Limb (tissue), 2 donors: ENCODE data around the gene NCF2.

Experiments used
- DNase-seq, 2 donors: peaks; one replicate each; pipeline ENCODE4 v3.0.0-alpha.2; 2016; ENCODE audit errors: extremely low spot score in 2 of 2

NCF2 gene

DNA sequence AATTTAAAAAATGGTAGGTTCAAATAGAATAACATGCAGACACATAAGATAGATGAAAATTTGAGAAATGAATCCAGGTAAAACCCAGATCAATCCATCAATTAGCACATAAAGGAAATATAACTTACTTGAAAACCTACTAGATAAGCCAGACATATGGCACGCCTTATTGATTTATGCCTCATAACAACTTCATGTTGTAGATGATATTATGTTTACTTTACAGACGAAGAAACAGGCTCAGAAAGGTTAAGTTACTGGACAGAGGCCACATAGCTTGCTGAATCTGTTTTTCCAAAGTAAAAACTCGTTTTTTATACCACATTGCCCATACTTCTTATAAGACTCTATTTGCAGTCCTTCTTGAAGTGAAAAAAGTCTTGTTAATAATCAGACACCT lies 22.1 kb upstream of the NCF2 start:
- no peak for DNase-seq

DNA sequence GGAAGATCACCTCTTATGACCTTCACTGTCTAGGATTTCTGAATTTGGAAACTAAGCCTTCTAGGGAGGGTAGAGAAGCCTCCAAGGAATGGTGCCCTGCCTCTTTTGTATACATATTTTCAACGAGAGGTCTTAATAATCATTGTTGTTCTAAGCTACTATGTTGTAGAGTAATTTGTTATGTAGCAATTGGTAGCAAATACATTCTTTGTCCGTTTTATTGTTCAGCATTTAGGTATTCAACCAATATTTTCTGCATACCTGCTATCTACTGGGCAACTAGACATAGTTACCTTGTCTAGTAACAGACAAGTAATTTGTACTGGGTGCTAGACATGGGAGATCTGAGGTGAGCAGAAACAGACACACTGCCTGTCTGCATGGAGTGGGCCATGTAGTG lies 20.8 kb upstream of the NCF2 start:
- DNase-seq = no peak

DNA sequence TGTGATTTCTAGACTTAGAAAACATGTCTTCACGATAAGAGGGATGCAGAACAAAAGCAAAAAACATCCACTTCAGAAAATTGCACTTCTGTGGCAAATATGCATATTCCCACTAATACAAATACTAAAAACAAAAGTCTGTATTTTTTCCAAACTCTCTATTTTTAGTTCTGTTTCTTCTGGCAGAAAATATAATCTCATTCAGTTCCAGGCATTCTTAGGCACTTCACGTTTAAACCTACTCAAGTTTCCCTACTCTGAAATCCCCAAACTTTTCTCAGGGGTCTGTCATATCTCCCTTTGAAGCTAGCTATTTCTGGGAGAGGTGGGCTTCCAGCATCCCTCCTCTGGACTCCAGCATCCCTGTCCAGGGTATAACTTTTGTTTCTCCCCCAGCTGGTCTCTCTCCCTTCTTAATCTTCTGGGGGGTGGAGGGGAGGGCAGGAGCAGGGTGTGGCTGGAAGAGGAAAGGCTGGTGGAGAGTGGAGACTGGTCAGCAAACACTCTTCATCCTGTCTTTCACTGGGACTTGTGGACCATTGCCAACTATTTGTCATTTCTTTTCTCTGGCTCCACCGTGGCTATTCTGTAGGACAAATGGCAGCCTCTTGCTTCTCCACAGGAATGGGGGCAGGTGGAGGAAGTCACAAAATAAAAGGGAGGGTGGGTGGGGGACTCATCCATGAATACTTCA lies 19.6 kb upstream of the NCF2 start:
- no peak for DNase-seq

DNA sequence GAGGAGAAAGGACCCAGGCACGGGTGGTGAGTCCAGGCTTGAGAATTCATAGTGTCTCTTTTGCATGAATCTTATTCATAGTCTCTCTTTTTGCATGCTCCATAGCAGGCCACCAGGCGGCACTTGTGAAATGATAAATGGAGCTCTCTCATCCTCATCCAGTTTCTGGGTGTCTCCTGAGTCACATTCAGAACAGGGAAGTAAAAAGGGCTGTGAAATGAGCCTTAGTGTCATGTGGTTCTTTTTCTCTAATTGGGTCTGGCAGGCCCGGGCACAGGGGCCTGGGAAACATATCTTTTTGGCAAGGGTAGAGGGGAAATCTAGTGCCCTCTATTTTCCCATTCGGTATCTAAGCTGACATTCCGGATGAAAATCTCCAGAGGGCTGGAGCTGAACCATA lies 19.1 kb upstream of the NCF2 start:
- no peak for DNase-seq

DNA sequence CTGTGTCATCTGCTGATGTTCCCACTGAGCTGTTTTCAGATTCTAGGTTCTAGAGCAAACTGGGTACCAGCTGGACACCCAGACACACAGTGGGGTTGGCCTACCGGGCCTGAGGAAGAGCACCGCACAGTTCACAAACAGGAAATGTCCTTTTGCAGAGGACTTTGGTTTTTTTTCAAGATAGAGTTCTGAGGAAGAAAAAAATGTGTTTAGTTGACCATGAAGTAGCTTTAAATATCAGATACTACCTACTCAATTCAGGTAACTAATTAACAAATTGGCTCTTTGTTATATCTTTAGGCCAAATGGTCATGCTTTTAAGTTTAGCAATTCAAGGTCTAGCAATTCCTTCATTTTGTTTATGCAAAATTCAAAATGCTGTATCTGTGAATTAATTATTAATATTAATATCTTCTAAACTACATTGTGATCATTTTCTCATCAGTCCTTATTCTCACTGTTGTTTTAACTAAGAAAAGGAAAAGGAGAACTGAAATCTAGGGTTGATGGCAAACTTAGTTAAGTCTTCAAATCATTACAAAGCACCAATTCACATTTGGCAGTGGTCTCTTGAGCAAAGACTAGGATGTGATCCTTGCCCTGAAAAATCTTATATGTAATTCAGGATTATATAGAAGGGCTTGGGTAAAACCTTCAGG lies 17.2 kb upstream of the NCF2 start:
- DNase-seq = no peak

DNA sequence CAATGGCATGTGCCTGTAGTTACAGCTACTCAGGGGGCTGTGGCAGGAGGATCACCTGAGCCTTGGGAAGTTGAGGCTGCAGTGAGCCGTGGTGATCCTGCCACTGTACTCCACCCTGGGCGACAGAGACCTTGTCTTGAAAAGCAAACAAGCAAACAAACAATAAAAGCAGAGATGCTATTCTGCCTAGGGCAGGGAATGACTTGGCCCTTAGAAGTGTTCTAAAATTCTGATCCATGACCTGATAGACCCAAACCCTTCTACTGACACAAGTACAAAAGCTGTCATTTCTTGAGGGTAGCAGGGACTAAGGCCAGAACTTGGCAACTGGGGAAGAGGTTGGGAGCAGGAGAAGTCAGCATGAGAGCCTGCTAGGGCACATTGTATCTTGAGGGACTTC lies 15.6 kb upstream of the NCF2 start:
- DNase-seq = no peak

DNA sequence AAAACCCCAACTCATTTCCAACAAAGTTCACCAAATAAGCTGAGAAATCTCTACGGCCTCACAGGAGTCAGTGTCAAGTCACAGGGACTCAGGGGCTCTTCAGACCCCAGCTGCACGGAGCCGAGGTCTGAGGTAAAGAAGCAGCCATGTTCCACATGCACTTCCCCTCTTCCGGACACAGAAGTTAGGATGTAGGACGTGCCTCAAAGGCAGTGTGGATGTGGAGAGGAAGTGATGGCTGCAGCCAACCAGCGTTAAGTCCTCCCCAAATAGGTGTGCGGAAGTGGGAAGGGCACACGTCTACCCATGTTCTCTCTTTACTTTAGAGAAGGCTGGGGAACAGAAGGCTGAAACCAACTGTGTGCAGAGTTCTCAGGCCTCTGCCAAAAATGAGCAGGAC lies 14.6 kb upstream of the NCF2 start:
- no peak for DNase-seq

DNA sequence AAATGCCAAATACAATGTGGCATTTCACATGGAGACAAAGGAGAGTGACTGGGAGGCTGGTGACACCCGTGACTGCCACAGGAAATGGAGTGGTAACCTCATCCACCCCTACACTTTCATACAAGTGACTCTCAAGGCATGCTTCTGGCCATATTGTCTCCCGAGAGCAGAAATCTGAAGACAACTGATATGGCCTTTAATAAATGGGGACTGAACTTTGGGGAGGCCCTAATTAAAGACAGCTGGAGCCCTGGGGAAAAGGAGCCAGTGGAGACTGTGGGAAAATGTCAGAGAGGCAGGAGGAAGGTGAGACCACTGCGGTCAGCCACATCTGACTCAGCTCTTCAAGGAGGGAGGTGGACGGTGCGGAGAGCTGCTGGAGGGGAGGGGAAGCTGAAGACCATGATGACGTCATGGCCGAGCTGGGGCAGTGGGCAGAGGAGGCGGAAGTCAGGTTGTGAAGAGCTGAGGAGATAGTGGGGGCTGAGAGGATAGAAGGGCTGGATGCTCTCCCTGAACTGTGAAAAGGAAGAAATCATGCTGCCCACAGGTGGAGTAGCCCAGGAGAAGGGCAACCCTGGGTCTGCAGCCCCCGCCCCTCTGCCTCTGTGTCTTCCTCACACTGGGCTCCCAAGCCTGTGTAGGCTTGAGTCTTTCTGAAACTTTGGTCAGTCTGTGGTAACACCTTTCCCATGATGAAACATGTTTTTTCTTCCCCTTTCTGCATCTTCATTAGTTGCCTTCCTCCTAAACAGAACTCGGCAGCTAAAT lies 14.0 kb upstream of the NCF2 start:
- DNase-seq = no peak

DNA sequence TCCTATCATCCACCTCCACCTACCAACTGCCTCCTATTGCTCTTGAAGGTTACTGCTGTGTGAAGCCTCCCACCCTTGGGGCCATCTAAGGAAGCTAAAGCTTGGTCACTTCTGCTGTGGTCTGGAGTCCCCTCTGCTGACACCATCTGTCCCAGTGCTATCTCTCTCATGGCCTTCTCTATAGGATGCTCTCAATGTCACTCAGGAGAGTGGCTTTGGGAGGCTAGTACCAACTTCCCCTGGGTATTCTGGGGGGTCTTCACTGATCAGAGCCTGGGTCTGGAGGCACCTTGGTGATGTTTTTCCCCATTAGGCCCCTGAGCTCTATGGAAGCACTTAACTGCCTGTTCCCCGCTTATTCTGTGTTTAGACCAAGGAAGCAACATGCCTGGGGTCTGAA lies 12.3 kb upstream of the NCF2 start:
- no peak for DNase-seq

DNA sequence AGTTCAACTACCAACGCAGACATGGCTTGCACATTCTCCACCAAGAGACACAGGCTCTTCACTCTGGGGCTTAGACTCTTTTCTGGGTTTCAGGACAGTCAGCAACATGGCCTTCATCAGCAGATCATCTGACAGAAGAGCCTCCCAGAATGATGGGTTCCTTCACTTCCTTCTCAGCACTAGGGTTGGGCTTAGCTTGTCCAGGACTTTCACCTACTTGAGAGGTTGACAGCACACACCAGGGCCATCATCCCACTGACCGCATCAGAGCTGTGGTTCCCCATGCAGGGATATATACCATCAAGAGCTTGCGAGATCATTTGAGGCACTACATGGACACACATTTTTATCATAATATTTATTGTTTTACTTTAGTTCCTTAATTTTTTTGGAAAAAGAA lies 10.4 kb upstream of the NCF2 start:
- DNase-seq = no peak

DNA sequence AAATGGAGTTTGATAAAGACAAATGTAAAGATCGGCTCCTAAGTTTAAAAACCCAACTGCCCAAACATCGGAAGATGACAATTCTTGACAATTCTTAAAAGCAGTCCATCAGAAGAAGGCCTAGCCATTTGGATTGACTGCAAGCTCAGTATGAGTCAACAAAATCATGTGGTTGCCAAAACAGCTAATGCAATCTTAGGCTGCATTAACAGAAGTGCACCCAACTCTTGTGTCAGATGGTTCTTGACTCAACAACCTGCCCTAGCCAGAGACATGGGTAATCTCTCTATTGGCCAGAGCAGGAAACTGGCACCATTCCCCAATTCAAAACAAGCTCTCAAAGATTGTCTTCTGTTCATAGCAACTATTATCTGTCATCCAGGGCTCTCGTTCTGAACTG lies 9.9 kb upstream of the NCF2 start:
- DNase-seq = no peak

DNA sequence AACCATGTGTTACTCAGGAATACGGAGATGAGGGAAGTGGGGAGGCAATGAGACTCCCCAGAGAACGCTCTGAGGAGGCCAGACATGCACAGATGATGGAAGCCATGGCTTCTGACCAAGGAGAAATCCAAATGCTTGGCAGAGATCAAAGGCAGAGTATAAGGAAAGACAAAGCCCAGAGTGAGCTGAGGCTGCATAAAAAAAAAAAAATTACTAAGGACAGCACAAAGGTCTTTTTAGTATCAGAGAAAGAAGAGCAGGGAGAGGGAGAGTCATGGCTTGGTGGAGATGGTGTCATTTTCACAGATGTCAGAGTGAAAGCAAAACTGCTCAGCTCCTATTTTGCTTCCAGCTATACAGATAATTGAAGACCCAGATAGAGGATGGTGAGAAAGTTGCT lies 8.1 kb upstream of the NCF2 start:
- no peak for DNase-seq

DNA sequence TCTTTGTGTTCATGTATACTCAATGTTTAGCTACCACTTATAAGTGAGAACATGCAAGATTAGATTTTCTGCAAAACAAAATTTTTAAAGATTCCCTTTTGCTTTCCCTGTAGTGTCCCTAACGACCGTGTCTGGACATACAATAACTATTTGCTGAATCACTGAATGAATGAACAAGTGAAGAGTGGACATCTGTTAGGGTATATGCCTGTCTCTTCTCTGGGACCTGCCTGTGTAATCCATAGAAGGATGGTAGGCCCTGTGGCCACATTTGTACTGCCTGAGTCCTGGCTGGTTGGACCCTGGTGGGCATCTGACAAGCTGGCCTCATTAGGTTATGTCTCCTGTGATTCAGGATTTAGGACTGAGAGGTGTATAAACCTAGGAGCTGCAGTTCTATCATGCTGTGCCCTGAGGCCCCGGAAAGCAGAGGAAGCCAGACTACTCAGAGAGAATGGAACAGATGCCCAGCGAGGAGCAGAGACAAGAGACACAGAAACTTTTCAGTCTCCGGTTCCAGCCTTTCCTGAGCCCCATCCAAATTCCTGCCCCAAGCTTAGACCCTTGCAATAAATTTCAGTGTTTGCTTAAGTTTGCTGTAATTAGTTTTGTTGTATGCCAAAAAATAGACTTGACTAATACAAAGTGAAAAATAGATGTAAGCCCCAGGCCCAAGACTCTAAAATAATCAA lies 7.5 kb upstream of the NCF2 start:
- DNase-seq = no peak

DNA sequence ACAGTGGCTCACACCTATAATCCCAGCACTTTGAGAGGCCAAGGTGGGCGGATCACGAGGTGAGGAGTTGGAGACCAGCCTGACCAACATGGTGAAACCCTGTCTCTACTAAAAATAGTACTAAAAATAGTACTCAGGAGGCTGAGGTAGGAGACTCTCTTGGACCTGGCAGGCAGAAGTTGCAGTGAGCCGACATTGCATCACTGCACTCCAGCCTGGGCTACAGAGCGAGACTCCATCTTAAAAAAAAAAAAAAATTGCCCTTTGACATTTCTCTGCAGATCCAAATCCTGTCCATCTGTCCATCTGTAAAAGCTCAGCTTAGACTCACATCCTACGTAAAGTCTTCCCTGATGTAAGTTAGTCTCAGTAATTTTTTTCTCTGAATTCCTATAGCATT lies 6.2 kb upstream of the NCF2 start:
- no peak for DNase-seq

DNA sequence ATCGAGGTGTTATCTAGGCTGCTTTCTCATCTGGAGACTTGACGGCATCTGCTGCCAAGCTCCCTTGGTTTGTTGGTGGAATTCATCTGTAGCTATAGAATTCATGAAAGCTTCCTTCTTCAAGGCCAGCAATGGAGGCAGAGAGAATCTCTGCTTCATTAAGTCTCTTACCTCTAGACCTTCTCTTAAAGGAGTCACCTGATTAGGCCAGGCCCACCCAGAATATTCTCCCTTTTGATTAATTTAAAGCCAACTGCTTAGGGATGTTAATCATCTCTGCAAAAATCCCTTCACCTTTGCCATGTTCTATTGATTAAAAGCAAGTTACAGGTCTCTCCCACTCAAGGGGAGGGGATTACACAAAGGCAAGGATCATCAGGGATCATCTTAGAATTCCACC lies 5.3 kb upstream of the NCF2 start:
- no peak for DNase-seq

DNA sequence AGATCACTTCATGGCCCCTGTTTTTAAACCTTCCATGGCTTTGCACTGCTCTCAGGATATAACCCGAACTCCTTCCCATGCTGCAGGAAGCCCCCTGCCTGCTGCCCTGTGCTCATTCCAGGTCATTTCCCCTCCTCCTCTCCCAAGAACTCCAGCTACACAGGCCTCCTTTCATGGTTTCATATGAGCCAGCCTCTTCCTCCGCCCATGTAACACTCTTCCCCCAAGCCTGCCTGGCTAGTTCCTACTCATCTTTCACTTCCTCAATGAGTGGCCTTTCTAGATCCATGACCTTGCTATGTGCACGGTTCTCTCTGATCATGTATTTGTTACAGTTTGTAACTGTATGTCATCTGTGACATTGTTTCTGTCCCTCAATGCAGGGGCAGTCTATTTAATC lies 3.1 kb upstream of the NCF2 start:
- no peak for DNase-seq

DNA sequence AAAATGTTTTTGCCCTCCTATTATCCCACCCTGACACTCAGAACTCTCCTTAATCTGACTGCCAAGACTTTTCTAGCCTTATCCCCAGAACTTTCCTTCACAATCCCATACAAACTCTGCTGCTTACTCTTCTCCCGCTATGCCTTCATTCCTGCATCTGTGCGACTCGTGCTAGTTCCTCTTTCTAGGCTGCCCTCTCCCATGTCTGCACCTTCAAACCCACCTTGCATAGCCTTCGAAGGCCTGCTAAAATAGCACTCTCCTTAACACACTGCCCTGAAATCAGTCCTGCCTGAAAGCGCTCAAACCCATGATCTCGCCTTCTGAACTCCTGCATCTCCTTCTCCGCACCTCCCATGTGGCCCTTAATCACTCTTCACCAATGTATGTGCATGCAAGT lies 2.5 kb upstream of the NCF2 start:
- DNase-seq = no peak

DNA sequence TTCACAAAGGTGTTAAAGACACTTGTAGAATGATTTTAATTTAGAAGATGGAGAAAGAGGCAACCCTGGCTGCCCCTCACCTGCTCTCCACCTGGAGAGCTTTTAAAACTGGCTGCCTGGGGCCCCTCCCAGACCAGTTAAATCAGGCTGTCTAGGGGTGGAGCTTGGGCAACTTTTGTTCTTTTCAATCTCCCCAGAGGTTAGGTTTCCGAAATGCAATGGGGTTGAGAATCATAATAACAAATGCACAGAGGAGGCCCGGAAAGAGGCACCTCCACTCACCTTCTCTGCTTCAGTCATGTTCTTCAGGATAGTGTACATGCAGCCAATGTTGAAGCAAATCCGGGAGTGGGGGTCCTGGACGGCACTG lies 400 bp downstream of the NCF2 start:
- DNase-seq = no peak

DNA sequence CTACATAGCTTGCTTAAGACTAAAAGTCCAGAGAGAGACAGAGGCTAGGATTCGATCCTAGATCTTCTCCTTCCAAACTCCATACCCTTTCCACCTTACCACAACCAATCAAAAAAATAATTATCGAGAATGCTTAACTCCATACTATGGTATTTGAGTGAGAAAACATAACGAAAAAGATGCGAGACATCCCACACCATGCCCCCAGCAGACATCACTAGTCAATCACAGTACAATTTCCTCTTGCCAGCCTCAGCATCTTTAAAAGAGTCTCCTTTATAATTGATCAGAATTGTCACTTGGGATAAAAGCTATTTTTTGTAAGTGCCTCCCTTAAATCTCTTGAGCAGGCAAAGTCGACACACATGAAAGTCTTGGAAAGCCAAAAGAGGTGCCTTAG lies 875 bp downstream of the NCF2 start:
- no peak for DNase-seq

DNA sequence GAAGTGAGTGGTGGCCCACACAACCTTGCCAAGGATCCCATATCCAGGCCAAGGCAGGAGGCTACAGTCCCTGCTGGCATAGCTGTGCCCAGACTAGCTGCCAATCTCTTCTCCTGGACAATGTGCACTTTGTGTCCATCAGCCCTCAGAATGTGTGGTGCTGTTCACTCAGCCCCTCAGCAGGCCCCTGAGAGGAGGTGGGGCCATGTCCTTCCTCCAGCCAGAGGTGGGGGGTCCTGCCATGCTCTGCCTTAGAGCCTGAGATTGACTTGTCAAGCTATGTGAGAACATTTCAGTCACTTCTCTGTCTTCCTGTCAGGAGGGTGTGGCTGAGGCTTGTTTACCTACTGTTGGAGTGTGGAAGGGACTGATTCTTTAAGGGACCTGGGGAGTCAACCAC lies 1.4 kb downstream of the NCF2 start:
- DNase-seq = no peak

DNA sequence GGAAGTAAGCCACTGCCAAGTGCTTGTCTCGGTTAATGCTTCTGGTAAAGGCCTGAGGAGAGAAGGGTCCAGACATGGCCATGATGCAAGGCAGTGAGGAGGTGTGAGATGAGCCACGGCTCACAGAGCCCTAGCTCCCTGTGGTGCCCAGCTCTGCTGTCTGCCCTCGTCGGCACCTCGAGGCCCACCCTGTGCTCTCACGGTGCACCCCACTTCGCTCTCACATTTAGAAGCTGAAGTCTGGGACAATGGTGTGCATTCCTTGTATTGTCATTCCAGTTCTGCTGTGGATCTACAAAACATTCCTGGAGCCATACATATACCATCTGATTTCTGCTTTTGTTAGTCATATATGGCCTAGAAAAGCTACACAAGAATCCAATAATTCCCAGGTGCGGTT lies 3.3 kb downstream of the NCF2 start:
- DNase-seq = no peak

DNA sequence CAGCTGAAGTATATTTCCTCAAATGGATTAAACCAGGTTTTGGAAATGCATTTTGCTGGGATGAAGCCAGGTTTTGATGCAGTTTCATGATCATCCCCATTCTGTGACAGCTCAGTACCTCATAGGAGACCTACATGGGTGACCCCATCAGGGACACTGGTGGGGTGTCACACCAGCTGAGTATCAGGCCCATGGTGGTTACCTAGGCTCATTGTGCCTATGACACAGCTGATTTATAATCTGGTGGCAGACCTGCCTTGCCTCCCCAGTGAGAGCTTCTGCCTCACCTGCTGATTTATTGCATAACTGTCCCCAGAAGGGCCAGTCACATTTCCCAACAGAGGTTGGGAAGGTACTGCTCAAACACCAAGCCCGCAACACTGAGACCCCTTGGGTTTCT lies 3.8 kb downstream of the NCF2 start:
- no peak for DNase-seq
